ENCODE measurements around the gene MRPL40.

MRPL40 gene

GRCh38 chr22:19480173-19480568 lies 47.8 kb downstream of the MRPL40 start (continued):
- TF ChIP-seq ZNF704 (tag by site-specific recombination; IDR thresholded peaks at IDR 0.05): no peak
- no peak for TF ChIP-seq ZNF169 (tag by site-specific recombination; IDR thresholded peaks at IDR 0.05)
- TF ChIP-seq ZNF660 (tag by site-specific recombination; IDR thresholded peaks at IDR 0.05): no peak
- TF ChIP-seq ZNF560 (tag by site-specific recombination; IDR thresholded peaks at IDR 0.05; ENCODE audit: borderline replicate concordance): no peak
- no peak for TF ChIP-seq IKZF3 (tag by site-specific recombination; IDR thresholded peaks at IDR 0.05)
- no peak for TF ChIP-seq YY2 (tag by site-specific recombination; IDR thresholded peaks at IDR 0.05)
- TF ChIP-seq ZNF530 (tag by site-specific recombination; IDR thresholded peaks at IDR 0.05; ENCODE audit: low read depth): no peak
- no peak for TF ChIP-seq ZNF777 (tag by site-specific recombination; IDR thresholded peaks at IDR 0.05; ENCODE audit: borderline replicate concordance)
- TF ChIP-seq ZBTB44 (tag by site-specific recombination; IDR thresholded peaks at IDR 0.05): no peak
- TF ChIP-seq ATF2 (tag by site-specific recombination; IDR thresholded peaks at IDR 0.05; ENCODE audit: low read depth): no peak
- no peak for TF ChIP-seq SP3 (tag by site-specific recombination; IDR thresholded peaks at IDR 0.05)
- TF ChIP-seq BCL6B (tag by site-specific recombination; IDR thresholded peaks at IDR 0.05): no peak
- TF ChIP-seq ZNF514 (tag by site-specific recombination; IDR thresholded peaks at IDR 0.05): no peak
- no peak for TF ChIP-seq ZXDB (tag by site-specific recombination; IDR thresholded peaks at IDR 0.05)
- no peak for TF ChIP-seq ZNF664 (tag by site-specific recombination; IDR thresholded peaks at IDR 0.05)
- 0 out of 2 replicates have a peak, but pooled peaks have one; percentile 7 for TF ChIP-seq WT1 (tag by site-specific recombination; IDR thresholded peaks at IDR 0.05)
- no peak for TF ChIP-seq ZBTB21 (tag by site-specific recombination; IDR thresholded peaks at IDR 0.05)
- no peak for TF ChIP-seq SALL2 (tag by site-specific recombination; IDR thresholded peaks at IDR 0.05; ENCODE audit: borderline replicate concordance)
- TF ChIP-seq ZFHX2 (tag by site-specific recombination; conservative IDR thresholded peaks at IDR 0.05): peak; percentile 21; the same call in 1 of the 2 replicates
- TF ChIP-seq ZBTB7A (tag by site-specific recombination; IDR thresholded peaks at IDR 0.05; ENCODE audit: low read depth): peak; percentile 68; the same call in 1 of the 2 replicates
- TF ChIP-seq ZNF521 (tag by site-specific recombination; IDR thresholded peaks at IDR 0.05): no peak
- TF ChIP-seq HOXD13 (CRISPR knock-in tag; IDR thresholded peaks at IDR 0.05; ENCODE audit: borderline replicate concordance): no peak
- no peak for TF ChIP-seq ZNF211 (tag by site-specific recombination; IDR thresholded peaks at IDR 0.05; ENCODE audit: low read depth)
- no peak for TF ChIP-seq GLI4 (tag by site-specific recombination; IDR thresholded peaks at IDR 0.05)
- TF ChIP-seq ZNF670 (tag by site-specific recombination; IDR thresholded peaks at IDR 0.05; ENCODE audit: low read depth): no peak
- no peak for TF ChIP-seq MYNN (tag by site-specific recombination; IDR thresholded peaks at IDR 0.05; ENCODE audit: borderline replicate concordance)
- no peak for TF ChIP-seq ZNF473 (tag by site-specific recombination; IDR thresholded peaks at IDR 0.05)
- no peak for TF ChIP-seq ZNF18 (tag by site-specific recombination; IDR thresholded peaks at IDR 0.05)
- no peak for TF ChIP-seq ZNF596 (tag by site-specific recombination; IDR thresholded peaks at IDR 0.05)
- no peak for TF ChIP-seq ZNF830 (tag by site-specific recombination; IDR thresholded peaks at IDR 0.05; ENCODE audit: low read depth)
- no peak for TF ChIP-seq ZNF544 (tag by site-specific recombination; IDR thresholded peaks at IDR 0.05)
- no peak for TF ChIP-seq ZNF266 (tag by site-specific recombination; IDR thresholded peaks at IDR 0.05; ENCODE audit: low read depth)
- TF ChIP-seq ZNF585B (tag by site-specific recombination; IDR thresholded peaks at IDR 0.05): no peak
- TF ChIP-seq CTCF (tag by site-specific recombination; IDR thresholded peaks at IDR 0.05): no peak
- no peak for TF ChIP-seq ZBTB17 (tag by site-specific recombination; IDR thresholded peaks at IDR 0.05)
